DMS79 treated with DMSO at 0.1 percent for 48 hours (cell line): ENCODE data around the gene ENTR1.
A peak's percentile ranks its signal among the peaks of the same experiment; 100 is the strongest.

Source experiments
- DNase-seq: peaks from one replicate; lab custom pipeline; 2025; lab: John Stamatoyannopoulos, UW

The ENTR1 gene

DNA sequence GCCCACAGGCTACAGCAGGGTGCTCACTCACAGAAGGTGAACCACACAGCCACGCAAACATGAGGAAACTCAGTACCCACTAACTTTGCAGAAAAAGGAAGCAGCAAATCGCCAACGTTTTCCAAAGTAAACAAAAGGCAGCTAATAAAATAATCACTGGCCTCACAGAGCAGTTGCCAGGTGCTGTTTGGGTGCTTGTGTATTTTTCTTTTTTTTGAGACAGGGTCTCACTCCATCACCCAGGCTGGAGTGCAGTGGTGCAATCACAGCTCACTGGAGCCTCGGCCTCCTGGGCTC is 14.2 kb downstream of the ENTR1 start:
- no peak for DNase-seq

DNA sequence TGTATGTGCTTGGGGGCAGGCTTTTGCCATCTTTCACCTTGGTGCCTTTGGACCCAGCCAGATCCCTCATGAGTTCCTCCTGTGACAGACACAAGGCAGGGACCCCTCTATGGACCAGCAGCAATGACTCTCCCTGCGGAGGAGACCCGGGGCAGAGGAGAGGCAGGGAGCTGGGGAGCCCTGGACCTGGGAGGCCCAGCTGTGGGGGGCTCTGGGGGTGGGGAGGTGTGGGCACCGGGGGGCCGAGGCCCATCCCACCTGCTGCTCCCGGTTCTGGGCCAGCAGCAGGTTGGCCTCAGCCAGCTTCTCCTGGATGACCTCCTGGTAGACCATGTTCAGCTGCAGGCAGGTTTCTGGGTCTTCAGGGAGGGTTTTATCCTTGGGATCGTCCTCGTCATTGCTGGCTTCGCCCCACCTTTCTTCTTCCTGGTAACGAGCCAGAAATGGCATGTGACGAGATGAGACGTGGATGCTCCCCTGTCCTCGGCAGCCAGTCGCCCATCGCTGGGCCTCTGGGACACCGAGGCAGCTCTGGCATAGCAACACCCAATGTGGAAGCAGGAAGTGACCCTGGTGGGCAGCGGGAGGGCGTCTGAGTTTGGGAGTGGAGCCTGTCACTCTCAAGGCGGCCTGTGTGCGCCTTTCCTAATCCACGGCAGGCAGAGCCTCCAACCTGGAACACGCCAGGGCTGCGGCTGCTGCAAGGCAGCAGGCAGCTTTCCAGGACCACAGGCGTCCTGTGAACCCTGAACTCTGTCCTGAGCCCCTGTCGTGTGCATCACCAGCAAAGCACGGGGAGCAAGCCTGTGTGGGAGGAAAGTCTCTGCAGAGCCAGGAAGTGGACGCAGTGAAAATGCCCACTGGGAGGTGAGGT is 14.8 kb downstream of the ENTR1 start:
- DNase-seq: no peak

DNA sequence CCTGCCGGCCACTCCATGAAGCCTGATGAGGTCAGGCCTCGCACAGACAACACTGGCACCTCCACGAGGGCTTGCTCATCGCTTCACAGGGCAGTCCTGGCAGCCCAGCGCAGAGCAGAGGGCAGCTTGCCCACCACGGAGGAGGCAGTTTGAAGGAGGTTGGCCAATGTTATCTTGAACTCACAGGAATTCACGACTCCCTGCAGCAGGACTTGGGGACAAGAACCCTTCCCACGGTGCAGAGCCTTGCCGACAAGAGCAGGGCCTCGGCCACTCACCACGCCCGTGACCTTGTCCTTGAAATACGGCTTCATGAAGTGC is 15.4 kb downstream of the ENTR1 start:
- no peak for DNase-seq

DNA sequence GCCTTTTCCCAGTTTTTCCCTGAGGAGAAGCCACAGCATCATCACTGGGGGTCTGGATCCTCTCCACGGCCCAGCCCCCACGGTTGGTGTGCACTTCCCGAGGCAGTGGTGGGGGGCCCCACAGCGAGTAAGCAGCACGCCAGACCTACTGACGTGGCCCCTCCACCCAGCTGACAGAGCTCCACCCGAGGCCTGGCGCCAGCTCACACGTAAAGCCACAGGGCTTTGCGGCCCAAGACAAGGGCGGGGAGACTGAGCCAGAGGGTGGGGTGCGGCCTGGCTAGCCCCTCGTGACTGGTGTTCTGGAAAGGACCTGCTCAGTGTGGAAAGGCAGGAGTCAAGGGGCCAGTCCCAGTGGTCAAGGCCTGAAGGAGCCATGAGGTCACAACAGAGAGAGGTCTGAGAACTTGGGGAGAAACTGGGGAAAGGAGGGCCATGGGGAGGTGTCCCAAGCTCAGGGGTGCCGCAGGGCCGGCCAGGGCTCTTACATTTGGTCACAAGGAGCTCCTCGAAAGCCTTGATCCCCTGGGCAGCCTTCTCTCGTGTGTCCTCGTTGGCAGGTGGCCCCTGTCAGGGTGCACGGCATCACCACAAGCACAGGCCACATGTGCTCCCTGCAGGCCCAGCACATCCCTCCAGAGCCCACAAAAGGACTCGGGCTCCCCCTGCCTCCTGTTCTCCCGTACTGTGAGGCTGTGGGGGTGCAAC is 15.9 kb downstream of the ENTR1 start:
- DNase-seq: no peak

DNA sequence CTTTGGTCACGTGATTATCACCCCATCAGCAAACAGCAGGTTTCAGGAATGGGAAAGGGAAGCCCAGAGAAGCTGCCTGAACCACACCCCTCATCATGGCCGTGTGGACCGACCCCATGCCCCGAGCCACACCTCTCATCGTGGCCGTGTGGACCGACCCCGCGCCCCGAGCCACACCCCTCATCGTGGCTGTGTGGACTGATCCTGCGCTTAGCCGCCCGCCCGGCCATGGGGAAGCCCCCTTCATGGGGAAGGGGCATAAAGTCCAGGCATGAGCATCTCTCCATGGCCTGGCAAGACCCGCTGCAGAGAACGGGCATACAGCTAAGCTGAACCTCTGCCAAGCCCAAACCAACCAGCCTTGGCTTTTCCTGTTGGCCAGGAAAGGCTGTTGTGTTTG is 16.9 kb downstream of the ENTR1 start:
- no peak for DNase-seq

DNA sequence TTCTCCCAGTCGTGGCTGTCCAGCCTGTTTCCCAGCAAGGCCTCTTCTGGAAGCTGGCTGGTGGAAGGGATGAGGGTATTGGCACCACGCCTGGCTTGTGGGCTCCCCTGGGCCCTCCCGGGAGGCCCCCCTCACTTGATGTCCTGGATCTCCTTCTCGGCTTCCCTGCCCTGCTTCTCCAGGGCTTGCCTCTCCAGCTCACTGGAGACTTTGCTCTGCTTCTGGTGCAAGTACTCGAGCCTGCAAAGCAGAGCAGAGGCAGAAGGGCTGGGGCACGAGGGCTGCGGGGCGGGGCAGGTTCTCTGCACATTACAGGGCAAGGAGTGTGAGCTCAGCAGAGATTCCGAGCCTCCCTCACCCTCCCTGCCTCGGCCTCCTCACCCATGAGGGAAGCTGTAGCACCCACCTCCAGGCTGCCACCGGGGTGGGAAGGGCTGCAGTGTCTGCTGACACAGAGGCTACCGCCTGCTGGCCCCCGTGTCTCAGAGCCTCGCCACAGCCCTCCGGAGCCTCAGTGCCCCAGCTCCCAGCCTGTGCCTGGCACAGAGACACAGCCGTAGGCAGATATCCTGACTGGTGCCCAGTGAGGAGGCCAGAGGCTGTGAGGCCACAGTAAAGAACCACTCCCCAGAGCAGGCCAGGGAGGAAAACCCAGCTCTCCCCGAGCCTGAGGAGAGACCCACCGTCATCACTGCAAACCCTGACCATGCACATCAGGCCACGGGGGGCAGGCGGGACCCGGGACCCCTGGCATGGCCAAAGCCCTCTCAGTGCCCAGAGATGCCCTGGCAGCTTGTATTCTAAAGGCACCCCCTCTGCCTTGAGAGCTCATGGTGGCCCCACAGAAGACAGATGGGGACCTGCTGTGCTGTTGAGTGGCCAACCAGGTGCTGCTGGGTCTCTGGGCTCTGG is 17.6 kb downstream of the ENTR1 start:
- DNase-seq: no peak

DNA sequence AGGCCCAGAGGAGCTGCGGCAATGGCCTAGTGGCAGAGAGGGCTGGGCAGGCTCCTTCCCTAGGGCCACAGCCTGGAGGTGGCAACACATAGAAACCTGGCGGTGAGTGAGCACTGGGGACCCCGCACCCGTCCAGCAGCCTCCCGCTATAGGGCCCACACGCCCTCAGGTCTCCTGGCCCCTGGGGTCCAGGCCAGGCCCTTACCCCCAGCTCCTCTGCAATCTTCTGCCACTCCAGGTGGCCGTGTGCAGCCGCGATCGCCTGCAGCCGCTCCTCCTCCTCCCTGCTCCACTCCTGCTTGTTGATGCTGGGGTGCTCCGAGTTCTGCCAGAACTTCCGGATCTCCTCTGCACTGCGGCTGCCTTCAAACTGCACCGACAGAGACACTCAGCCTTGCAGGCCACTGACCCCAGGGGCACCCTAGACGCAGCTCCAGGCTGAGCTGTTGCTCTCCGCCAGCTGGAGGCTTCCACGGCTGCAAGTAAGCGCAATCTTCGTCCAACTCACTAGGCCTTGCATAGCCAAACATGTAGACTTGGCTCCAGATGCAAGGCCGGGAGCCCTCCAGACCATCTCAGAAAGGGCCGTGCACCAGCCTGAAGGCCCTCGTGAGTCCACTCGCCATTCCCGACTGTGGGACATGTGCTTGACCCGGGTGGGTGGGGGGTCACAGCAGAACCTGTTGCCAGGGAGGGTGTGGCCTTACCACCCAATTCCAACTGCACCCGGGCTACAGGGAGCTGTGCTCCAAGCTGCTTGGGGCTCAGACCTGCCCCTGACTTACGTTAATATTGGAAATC is 18.5 kb downstream of the ENTR1 start:
- DNase-seq: no peak

DNA sequence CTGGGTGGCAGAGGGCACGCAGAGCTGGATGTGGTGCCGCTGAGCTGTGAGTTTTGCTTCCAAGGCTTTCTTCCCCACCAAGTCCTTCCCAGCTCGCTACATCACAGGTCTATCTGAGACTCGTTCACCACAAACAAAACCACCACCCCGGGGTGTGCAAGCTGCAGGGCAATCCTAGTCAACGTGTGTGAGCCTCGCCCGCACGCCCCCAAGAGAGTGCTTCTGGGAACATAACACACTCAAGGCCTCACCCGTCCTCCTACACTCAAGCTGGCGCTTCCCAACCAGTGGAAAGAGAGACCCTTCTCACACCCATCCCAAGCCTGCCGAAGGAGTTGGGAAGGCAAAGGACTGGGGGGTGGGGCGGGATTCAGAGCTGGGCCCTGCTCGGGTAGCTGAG is 21.0 kb downstream of the ENTR1 start:
- no peak for DNase-seq

DNA sequence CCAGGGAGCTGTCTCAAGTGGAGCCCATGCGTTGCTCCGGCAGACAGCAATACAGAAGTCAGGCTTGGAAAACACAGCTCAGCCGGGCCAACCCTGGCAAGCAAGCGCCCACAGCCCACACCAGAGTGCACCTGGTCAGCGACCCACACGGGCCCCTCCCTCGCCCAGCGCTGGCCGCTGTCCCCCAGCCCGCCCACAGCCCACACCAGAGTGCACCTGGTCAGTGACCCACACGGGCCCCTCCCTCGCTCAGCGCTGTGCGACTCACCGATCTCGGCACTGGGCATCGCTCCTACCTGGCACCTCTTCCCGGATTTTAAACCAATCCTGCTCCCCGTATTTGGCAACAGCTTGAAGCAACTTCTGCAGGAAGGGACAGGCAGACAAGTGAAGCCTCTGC is 23.2 kb downstream of the ENTR1 start:
- no peak for DNase-seq

DNA sequence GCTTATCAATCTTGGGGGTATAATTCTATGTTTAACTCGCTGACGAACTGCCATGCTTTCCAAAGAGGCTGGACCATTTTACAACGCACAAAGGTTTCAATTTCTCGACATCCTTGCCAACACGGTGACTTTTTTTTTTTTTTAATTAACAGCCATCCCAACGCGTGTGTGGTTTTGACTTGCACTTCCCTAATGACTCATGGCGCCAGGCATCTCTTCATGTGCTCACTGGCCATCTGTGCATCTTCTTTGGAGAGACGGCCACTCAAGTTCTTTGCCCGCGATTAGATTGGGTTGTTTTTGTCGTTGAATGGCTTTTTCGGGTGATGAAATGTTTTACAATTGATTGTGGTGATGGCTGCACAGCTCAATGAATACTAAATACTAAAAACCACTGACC is 24.4 kb downstream of the ENTR1 start:
- no peak for DNase-seq

DNA sequence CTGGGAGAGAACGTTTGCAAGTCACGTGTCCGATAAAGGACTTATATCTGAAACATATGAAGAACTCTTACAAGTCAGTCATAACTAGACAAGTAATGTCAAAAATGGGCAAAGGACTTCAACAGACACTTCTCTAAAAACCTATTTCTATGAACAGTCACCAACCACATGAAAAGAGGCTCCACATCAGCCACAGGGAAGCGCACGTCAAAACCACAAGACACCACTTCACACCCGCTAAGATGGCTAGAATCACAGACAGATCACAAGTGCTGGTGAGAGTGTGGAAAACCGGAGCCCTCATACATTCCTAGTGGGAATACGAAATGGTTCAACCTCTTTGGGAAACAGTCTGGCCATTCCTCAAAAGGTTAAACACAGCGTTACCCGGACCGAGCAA is 25.4 kb downstream of the ENTR1 start:
- DNase-seq: no peak

DNA sequence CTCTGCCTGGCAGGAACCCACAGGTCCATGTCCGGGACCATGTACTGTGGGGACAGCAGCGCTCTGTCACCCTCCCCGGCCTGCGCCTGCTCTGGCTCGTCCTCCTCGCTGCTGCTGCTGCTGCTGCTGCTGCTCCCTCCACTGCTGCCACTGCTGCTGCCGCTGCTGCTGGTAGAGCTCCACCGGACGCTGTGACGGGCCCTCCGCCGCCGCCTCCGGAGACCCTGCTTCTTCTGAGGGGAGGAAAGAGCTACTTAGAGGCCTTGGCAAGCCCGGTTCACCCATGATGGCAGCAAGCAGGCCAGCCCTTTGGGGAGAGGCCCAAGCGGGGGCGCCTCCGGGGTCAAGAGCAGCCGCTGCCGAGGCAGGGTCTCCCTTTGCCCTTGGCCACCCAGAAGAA is 27.0 kb downstream of the ENTR1 start:
- DNase-seq: no peak

DNA sequence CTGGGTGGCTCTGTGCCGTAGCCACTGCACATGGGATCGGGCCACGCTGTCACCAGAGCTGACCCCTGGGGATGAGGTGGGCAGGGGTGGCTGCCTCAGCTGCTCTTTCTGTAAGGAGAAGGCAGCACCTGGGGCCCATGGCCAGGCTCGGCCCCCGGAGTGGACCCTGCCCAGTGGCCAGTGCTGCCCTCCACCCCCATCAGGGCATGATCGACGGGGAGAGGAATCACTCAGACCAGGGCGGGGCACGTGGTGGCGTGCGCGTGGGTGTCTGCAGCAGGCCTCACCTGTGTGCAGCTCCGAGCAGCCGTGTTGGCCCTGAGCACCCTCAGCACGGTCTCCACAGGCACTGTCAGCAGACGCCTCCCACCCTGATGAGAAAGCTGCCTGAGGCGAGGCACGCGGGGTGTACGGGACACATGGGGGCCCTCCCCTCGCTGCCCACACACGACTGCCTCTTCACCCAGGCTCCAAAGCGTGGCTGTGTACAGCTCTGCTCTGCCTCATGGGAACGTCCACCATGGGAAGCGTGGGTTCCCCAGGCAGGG is 28.4 kb downstream of the ENTR1 start:
- no peak for DNase-seq

DNA sequence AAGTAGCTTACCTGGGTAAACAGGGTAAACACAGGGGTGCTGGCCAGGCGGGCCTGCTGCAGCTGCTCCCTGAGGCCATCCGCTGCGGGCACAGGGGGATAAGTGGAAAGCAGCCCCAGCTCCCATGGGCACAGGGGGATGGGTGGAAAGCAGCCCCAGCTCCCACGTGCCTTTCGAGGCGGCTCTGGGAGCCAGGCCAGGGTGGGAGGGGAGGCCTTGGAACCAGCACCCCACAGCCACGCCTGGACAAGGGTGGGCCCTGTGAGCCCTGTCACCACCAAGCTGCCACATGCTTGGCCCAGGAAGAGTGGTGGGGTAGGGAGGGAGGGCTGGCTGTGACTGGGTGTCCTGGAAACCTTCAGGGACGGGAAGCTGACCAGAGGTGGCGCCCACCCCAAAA is 29.1 kb downstream of the ENTR1 start:
- DNase-seq: no peak

DNA sequence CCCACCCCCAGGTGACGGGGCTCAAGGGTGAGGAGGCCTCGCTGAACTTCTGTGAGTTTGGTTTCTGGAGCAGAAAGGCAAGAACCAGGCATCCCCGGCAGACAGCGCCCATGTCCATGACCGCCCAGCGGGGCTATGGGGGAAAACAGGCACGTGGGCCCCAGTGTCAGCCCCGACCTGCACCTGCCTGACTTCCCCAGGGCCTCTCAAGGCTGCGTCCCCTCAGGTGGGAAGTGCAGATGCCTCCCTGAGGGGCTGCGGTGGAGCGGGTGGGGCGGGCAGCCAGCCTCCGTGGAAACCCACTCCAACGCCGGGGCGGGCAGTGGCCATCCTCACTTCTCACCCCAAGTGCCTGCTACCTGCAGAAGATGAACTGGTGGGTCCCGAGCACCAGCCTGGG is 30.0 kb downstream of the ENTR1 start:
- no peak for DNase-seq

DNA sequence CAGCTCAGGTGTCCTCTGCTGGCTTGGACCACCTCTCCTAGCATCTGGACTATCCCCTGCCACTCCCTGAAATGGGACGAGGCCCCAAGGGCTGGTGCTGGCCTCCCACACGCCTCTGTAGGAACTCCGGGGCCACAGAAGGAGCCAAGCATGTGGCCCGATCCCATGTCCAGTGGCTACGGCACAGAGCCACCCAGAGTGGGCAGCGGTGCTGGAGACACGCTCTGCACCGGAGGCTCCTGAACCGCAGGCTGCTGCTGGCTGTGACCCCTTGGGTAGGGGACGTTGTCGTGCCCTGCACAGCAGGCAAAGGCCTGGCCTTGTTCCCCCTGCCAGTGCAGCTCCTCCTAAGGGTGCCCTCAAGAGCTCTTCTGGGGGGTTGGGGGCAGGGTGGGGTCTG is 30.5 kb downstream of the ENTR1 start:
- no peak for DNase-seq

DNA sequence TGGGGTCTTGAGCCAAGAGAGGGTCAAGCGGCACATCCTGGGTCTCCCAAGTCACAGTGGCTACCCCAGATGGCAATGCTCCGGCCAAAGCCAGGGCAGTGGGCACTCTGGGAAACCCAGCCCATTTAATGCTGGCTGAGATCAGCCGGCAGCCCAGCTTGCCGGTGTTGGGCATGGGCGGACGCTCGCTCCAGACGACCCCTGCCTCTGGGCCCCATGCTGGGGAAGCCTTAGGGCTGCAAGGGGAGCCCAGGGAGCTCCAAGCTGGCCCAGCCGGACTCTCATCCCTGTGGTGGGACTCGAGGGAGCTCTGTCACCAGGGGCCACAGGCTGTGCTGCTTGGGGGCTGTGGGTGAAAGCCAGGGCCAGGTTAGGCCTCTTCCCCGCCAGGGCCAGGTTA is 31.0 kb downstream of the ENTR1 start:
- no peak for DNase-seq

DNA sequence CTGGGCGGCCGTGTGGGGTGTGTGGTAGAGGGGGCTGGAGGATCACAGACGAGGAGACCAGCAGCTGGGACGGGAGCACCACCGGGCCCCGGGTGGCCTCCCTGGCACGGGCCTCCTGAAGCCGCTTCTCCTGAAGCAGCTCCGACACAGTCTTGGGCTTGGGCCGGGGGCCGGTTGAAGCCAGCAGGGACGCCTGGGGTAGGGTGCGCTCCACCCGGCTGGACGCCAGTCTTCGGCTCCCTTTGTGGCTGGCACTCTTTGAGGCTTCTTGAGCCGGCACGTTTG is 31.5 kb downstream of the ENTR1 start:
- no peak for DNase-seq

DNA sequence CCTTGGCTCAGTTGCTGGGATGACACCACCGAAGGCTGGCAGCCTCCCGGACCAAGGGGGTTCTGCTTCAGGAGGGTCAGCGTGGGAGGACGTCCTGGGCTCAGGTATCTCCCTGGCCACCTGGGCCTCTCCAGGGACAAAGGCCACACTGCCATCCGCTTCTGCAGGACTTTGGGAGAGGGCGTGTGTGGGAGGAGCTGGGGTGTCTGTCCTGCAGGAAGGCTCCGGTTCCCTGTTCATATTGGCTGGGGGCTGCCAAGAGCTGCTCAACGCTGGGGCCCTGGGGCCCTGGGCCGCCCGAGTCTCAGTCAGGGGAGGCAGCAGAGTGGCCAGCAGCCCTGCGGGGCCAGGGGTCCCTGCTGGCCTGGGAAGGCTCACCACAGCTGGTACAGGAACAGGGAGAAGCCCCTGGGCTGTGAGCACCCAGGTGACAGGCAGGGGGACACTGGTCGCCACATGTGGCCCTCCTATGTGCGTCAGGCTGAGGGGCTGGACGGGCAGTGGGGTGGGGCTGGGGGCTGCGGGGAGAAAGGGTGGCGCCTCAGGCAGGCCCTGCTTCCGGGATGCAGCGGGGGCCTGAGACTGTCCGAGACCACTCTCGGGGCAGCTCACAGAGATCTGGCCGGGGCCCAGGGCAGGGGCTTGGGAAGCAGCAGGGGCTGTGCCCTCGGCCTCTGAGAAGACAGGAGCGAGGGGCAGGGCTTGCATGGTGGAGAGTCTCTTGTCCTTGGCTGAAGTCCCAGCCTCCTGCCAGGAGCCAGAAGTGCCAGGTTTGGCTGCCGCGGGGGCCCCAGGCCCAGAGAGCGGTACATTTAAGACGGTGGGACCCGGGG is 32.0 kb downstream of the ENTR1 start:
- DNase-seq: peak; percentile 16

DNA sequence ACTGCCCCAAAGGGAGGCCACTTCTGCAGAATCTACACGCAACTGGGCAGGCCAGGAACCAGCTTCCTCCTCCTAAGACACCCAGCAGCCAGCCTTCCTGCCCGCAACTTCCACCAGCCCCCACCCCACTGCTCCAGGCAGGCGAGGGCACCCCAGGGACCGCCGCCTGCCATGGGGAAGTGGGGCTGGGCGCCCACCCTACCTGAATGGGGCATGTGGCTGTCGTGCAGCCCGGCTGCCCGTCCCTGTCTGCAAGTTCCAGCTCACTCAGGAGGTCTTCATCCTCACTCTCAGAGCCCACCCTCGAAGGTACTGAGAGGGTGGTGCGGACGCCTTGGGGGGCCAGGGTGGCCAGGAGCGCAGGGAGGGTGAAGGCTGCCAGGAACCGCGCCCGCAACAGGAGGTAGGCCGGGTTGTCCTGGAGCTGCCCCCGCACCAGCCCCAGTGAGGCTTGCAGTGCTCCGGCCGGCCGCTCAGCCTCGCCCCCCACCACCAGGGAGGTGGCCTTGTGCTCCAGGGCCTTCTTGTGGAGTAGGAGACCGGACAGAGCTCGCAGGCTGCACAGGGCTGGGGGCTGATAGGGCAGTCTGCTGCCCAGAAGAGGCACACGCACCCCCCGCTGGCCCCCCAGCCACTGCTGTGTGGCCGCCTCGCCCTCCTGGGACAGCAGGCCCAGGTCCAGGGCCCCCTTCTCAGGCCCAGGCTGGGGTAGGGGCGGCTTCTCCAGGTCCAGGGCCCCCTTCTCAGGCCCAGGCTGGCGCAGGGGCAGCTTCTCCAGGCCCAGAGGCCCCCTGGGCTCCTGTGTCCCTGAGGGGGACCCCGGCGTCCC is 32.9 kb downstream of the ENTR1 start:
- no peak for DNase-seq
